Activated T-helper 9 cell treated with anti-CD3 and anti-CD28 coated beads, Interleukin-2, amount 50 U/mL, for 16 hours (primary cell): Measurements from ENCODE around the gene LRIG1.

Experiments
- DNase-seq: peaks from one replicate; pipeline ENCODE4 v3.0.0-alpha.2; 2020; ENCODE audit warnings: low read depth

LRIG1 gene

DNA sequence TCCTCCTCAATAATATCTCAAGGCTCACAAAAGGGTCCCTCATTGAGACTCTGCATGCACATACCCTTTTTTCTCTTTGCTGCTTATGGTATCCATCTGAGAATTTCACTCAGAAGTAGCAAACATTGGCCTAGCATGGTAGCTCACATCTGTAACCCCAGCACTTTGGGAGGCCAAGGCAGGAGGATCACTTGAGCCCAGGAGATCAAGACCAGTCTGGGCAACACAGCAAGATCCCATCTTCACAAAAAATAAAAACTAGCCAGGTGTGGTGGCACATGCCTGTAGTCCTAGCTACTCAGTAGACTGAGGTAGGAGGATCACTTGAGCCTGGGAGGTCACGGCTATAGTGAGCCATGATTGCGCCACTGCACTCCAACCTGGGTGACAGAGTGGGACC, 11.7 kb downstream of the LRIG1 start:
- DNase-seq: no peak

DNA sequence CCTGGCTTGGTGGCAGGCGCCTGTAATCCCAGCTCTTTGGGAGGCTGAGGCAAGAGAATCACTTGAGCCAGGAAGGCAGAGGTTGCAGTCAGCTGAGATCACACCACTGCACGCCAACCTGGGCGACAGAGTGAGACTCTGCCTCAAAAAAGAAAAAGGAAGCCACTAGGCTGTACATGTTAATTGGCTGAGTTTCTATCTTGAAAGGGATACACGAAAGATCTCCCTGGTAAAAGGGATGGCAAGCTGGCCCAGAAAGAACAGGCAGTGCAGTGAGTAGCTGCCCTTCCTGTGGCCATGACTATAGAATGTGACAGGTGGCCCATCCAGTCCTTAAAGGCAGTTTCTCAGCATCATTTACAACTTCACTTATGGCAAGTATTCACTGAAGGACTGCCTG, 12.3 kb downstream of the LRIG1 start:
- DNase-seq: no peak

DNA sequence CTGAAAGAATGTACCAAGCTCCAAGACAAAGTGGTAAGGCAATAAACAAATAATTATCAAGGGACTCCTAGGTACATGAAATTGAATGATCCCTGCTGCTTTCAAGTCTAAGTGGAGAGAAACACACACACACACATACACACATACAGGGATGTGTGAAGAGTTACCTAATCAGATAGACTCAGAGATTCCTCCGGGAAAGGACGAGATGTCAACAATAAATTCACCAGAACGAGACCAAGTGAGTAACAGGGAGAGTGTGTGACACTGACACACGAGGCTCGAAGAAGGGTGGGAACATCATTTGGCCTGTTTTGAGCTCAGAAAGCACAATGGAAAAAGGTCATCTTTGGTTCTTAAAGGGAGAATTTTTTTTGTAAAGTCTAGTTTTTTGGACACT, 13.4 kb downstream of the LRIG1 start:
- DNase-seq: no peak

DNA sequence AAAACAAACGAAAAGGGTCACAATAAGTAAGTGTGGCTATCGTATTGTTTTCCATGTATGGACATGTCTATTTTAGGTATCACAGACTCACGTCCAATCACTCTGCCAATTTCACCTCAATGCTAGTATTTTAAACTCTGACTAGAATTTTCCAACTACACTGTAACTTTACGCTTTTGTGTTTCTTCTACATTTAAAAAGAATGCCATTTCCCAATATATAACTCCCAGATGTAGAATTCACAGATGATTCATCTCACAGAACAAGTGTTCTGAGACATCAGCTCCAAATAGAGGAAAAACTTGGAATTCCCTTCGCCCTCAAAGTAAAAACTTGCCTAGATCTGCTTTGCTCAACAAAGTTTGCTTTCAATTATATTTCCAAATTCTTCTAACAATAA, 14.2 kb downstream of the LRIG1 start:
- DNase-seq: no peak

DNA sequence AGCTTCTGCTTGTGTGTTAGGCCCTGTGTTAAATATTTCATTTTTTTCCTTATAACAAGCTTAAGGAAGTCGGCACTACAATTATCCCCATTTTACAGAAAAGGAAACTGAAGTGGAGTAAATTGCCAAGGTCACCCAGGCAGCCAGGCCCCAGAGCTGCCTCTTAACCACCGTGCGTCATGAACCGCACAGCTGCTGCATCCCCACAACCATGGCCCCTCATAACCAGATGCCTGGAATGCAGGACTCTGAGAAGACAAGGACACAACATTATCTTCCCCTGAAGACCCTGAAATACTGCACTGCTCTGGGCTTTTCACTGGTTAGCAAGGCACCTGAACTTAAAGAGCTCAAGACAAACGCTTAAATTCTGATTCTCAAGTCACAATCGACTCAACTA, 14.6 kb downstream of the LRIG1 start:
- DNase-seq: no peak

DNA sequence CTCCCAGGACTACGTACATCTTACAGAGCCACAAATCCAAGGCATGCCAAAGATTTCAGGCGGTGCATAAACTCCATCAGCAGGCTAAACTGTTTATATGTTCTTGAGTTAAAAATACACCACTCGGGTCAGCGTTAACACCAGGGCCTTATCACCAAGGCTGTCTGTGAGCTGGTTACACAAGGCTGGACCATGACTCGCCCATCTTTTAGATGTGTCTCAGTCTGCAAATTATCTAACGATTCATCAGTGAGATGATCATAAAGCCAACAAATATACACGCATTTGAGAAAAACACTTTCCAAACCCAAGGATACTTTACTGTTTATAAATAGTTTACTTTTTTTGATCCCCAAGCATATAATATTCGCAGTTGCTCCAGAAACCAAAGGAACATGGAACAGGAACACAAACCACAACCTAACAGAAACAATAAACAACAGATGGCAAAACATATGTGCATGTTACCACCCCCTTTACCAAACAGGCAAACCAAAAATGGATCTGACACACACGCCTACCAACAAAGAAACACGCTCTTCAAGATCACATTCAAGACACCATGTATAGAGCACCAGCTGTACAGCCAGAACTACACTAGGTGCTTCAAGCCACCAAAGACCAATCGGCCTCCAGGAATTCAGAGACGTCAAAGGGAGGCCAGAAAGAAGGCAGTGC, 15.4 kb downstream of the LRIG1 start:
- no peak for DNase-seq

DNA sequence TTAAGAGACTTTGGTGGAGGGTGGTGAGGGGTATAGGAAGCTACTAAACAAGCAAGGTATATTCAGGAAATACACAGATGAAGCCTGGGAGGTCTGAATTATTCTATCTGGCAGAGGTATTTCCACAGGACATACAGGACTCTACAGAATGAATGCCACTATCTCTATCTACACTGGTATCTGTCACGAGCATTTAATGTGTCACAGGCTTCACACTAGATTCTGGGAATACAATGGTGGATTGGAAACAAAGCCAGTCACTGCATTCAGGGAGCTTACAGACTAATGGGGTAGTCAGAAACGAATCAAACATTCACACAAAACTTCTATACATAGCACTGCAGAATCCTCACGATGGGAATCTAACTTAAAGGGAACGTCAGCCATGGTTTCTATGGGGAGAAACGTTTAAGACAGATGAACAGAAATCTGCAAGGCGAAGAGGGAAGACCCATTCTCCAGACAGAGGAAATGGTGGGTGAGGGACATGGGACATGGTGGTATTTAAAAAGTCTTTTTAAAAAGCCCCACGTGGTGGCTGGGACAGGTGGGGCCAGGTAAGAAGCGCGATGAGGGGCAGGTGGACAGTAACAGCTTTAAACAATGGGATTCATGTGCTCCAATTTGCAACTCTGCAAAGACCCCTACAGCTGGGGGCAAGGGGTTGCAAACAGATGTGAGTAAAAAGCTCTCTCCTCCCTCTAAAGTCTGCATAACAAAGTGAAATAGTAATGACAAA, 16.5 kb downstream of the LRIG1 start:
- DNase-seq: no peak

DNA sequence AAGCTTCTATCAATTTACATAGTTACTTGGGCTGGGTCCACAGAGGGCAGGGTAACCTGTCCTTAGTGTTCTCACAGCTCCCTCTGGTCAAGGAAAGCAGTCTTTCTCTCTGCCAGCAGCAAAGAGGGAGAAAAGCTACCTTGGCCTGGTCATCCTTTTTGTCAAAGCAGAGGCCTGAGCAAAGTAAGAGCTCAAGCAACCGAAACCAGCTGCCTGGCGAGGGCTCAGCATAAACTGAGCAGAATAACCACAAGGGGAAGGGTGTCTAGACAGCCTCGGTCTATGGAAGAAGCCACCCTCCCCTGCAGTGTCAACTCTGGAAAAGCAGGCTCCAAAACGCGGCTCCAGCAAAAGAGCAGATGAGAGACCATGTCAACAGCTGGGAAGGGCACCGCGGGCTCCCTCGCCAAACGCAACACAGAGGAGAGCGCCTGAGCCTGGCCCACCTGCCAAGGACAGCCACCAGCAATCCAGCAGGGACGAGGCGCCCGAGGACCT, 17.4 kb downstream of the LRIG1 start:
- DNase-seq: no peak

DNA sequence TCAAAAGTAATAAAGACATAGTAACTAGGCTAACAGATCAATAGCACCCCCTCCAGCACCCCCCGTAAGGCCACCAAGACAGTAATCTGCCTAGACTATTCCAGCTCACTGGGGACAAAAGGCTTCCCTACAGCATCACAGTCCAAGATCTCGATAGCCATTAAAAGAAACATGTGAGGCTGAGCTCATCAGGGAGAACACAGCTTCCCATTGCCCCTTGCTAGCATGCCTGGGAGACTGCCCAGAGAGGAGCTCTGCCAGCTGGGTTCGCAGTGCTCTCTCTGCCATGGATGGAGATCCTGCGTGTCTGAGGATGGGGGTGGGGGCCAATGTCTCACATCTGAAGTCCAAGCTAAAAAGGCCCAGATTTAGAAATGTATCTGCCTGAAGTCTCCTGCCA, 17.8 kb downstream of the LRIG1 start:
- DNase-seq: no peak

DNA sequence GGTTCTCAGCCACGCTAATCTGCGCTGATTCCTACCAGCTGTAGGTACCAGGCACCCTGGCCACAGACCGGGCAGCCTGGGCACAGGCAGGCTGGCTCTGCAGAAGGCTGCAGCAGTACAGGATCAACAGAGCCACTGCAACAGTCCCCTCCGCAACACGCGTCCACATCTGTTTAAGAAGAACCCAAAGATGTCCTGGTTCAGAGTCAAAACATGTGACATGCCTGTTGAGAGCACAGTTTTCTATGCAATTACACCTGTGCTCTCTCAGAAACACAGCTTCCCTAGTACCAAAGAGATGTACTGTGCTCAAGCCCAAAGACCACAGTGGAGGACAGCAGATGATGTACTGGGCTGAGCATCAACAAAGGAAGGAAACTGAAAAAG, 18.8 kb downstream of the LRIG1 start:
- DNase-seq: no peak

DNA sequence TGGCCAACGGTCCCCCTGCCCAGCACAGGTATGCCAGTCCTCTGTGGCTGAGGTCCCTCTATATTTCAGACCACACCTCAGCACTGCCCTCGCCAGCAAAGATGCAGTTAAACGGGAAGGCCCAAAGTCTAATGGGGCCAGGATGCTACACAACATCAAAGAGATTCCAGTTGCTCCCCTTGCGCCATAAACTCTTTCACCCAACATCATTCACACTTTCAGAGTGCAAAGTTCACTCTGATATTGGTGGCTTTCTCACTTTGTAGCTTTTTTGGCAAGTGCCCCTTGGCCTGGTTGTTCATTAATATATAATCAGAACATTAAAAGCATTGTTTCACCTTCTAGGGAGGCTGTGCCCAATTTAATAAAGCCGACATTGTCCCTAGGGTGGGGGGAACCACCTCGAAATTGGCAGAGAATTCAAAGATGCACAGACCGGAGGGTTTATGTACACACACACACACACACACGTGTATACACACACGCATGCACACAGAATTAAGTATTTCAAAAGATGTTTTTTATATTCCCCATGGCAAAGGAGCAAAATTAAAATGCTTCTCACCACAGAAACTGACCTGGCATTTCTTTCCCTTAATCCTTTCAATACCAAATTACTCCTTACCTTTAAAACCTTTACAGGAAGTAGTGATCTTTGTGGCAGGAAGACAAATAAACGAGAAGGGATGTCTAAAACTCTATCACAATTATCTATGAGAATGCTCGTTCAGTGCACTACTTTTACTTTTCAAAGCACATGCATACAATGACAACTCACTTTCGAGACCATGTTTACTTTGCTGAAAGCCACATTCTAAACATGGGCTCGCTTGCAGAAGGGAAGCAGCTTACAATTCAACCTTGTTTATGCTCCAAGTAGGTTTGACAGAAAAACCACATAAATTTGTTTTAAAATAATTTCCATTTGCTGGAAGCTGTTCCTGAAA, 19.5 kb downstream of the LRIG1 start:
- DNase-seq: no peak

DNA sequence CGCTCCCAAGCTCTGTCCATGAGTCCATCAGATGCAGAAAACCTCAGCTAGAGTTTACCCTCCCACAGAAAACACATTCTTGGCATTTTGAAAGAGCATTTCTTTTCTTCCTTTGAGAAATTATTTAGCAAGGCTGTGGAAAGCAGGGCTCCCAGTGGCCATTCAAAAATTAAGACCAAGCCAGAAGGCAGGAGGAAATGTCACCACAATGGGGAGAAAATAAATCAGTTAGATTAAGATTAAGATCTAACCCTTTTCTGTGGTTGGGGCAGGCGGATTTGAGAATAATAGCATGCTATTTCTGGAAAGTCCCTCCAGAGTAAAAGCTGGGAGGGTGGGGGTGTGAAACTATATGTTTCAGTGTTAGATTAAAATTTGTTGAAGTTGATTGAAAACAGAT, 20.2 kb downstream of the LRIG1 start:
- DNase-seq: no peak

DNA sequence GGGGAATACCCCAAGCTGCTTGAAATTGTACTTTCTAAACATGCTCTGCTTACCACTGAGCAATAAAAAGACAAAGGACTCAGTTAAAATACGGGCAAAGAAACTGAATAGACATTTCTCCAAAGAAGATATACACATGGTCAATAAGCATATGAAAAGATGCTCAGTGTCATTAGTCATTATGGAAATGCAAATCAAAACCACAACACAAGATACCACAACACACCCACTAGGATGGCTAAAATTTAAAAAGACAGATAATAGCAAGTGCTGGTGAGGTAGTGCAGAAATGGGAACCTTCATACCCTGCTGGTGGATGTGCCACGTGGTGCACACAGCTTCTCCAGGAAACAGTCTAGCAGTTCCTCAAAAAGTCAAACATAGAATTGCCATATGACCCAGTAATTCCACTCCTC, 21.3 kb downstream of the LRIG1 start:
- no peak for DNase-seq

DNA sequence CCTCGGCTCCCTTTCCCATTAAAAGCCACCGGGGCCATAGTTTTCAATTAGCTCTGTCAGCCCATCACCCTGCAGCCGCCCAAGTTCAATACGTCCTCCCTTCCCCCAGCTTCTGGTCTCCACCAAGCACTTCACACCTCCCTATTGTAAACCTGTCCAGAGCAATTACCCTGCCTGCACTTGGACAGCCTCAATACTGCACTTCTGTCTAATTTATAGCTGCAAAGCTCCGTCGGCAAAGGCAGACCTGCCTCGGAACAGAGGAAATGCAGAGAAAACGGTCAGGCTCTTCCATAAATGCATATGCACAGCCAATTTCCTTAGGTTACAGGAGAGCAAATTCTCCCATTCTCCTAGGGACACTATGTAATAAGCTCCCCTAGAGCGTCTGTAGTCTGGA, 21.9 kb downstream of the LRIG1 start:
- DNase-seq: no peak

DNA sequence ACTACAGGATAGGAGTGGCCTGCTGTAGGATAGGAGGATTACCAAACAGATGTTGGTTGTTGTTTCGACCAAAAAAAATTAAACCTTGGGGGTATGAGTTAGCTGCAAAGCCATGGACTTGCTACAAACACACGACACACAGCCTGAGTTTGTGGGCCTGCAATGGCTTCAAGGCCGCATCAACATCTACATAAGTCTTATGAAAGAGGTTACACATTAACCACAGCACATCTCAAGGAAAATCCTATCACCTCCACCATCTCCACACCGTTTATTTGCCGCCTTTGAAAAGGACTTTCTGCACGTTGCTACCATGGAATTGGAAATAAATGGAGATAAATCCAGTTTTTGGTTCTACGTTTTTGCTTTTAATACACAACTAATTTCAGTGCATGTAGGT, 23.0 kb downstream of the LRIG1 start:
- DNase-seq: no peak

DNA sequence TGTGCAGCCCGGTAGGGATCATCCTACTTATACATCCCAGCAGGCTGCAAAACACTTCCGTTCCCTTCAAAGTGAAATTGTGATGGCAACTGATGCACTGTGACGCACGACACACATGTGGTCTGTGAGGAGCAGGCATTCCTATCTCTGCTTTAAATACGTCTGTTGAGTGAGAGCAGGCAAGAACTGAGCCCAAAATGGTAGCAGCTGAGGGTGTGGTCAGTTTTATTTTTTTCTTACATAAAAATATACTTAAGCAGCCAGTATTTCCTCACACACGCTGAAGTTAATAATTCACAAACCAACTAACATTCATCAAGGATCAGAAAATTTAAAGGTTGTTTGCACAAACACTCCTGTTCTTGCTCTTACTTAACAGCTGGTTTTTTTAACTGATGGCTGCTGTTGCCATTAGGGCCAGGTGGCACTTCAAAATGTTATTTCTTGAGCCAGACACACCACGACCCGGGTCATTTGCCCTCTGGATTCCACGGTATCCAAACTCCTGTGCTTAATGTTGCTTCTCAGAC, 23.9 kb downstream of the LRIG1 start:
- no peak for DNase-seq

DNA sequence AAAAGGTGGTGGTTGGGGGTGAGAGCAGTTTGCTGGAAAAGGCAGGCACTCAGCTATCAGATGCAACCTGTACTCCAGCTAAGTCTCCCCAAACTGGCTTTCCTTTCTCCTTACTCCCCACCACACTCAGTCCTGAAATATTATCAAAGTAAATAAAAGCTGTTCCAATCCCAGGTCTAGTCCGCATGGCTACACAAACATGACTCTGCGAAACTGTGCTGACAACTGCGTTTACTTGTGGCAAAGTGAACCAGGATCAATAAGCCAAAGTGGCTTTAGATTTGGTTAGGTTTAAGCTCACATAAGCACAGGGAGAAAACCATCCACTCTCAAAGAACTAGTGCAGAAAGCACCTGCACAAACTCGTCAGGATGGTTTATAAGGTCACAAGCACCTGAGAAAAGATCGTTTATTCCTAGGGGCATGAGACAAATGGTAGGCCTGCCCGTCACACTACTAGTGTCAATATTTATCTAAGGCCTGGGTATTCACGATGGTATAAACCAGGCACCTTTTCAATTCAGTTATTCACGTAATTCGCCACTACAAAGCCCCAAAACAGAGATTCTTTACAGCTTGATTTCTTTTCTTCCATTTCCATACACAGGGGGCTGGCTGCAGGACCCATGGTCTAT, 25.3 kb downstream of the LRIG1 start:
- no peak for DNase-seq

DNA sequence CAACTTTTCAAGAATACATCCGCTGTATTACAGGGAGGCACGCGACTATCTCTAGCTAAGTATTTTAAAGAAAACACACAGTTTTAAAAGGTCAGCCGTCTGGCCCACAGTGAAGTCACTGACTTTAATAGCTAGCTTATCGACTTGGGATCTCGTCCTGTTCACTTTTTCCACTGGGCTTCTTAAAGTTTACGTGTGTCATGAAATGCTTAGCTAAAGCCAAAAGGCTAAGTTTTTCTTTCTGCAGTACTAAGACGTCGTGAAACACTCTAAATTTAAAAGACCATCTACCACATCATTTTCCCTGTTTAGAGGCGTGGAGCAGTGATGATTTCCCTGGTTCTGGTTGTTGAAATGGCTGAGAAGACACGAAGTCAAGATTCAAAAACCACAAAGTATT, 27.1 kb downstream of the LRIG1 start:
- DNase-seq: no peak

DNA sequence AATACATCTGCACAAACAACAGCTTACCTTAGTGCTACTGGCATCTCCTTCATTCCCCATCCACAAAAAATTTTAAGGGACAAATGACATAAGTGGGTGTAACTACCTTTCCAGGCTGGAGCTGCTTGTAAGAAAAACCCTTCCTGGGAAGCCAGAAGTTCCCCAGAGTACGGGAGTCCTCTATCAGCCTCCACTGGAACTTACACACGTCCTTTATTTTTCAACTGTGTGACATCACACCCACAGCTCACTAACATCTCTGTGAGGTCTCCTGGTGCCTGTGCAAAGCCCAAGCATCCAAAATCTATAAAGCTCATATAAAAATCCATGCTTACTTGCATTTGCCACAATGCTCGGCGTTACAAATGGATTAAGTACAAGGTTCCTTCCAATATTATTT, 27.6 kb downstream of the LRIG1 start:
- no peak for DNase-seq

DNA sequence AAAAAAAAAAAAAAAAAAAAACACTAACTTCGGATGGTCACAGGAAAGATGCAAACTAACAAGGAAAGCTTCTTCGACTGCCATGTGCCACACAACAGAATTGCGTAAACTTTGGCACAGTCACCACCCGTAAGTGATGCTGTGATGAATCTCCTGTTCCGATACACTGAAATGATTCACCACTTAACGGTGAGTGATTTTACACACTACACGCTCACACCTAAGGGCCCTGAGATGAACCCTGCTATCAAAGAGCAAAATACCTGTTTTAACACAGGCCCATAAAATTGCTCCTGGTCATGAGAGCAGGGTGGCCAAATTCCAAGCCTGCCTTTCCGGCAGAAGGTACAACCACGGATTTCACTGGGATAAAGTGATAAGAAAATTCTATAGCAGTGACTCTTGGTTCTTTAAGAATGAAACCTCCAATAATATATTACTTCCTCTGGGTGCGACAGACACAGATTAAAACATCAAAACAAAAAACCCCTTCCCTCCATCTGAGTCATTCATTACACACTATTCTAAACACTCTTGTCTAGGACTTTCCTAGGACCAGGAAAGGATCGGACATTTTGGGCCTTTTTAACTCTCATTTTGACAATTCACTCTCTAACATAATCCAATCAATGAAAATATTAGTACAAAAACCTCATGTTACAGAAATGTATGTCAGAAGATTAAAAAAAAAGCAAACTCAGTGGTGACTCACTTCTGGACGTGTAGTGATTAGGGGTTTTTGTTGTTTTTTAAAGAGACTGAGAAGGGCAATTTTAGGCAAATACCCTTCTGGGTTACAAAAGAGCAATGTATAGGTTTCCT, 28.3 kb downstream of the LRIG1 start:
- peak; percentile 34 for DNase-seq
